Dedifferentiated amniotic fluid mesenchymal stem cell (primary cell): ENCODE data around the gene PRSS37.
"Not testable (repeated sequence)": the region's sequence is repeated elsewhere in the genome, so short reads cannot be mapped to it uniquely, and the experiment has no call there.

Experiments used
- DNase-seq: peaks from one replicate; pipeline ENCODE4 v3.0.0-alpha.2; 2016; ENCODE audit errors: extremely low spot score

The PRSS37 gene

GRCh38 chr7:141841385-141841784, at the start of gene PRSS37:
Gene PRSS37, minus strand, starts transcription at chr7:141841485. Its CDS starts 436 bp downstream, at chr7:141841049.
- DNase-seq, result no peak

- DNase-seq, result no peak
Measured at GRCh38 chr7:141889321-141889720, 48.0 kb upstream of the PRSS37 start.

- DNase-seq, result no peak
Measured at GRCh38 chr7:141884539-141885225, 43.4 kb upstream of the PRSS37 start.

- no peak for DNase-seq
Measured at GRCh38 chr7:141880960-141881359, 39.7 kb upstream of the PRSS37 start.

- DNase-seq, result no peak
Measured at GRCh38 chr7:141877365-141877764, 36.1 kb upstream of the PRSS37 start.

GRCh38 chr7:141876371-141876770, 35.1 kb upstream of the PRSS37 start:
- DNase-seq, result no peak

GRCh38 chr7:141875453-141875852, 34.2 kb upstream of the PRSS37 start:
- DNase-seq, result no peak

GRCh38 chr7:141874787-141875186, 33.5 kb upstream of the PRSS37 start:
- DNase-seq, result no peak

- DNase-seq, result no peak
Measured at GRCh38 chr7:141872931-141873330, 31.6 kb upstream of the PRSS37 start.

GRCh38 chr7:141866974-141867373, 25.7 kb upstream of the PRSS37 start:
- no peak for DNase-seq

- no peak for DNase-seq
Measured at GRCh38 chr7:141864765-141865447, 23.6 kb upstream of the PRSS37 start.

GRCh38 chr7:141860207-141860606, 18.9 kb upstream of the PRSS37 start:
- DNase-seq, result no peak

- no peak for DNase-seq
Measured at GRCh38 chr7:141847996-141848395, 6.7 kb upstream of the PRSS37 start.

GRCh38 chr7:141844256-141844655, 3.0 kb upstream of the PRSS37 start:
- no peak for DNase-seq

- no peak for DNase-seq
Measured at GRCh38 chr7:141842904-141843303, 1.6 kb upstream of the PRSS37 start.

GRCh38 chr7:141840708-141841107, 577 bp downstream of the PRSS37 start:
- no peak for DNase-seq

GRCh38 chr7:141839256-141839655, 2.0 kb downstream of the PRSS37 start:
- no peak for DNase-seq

GRCh38 chr7:141838581-141838980, 2.7 kb downstream of the PRSS37 start:
- DNase-seq, result no peak

GRCh38 chr7:141837683-141838082, 3.6 kb downstream of the PRSS37 start:
- DNase-seq, result no peak

GRCh38 chr7:141822432-141822831, 18.9 kb downstream of the PRSS37 start:
- not testable (repeated sequence) for DNase-seq

GRCh38 chr7:141820067-141820466, 21.2 kb downstream of the PRSS37 start:
- no peak for DNase-seq

GRCh38 chr7:141792526-141792925, 48.8 kb downstream of the PRSS37 start:
- no peak for DNase-seq

GRCh38 chr7:141789917-141790316, 51.4 kb downstream of the PRSS37 start, which contains the start of gene TAS2R5:
Gene TAS2R5, plus strand, starts transcription at chr7:141790217. Its CDS starts 145 bp downstream, at chr7:141790362.
- no peak for DNase-seq
